ENCODE measurements around the gene TNFSF10. TPM values are rescaled to one million over a fixed set of nuclear protein-coding genes. Genes with fewer than 3 reads are reported as not detected.

TNFSF10 gene
- total and polyA plus RNA-seq, 2 of the 8 experiments (the other 6 are each of a cell fraction or from before 2014, with no cell fraction given) = 0.06 TPM; not detected in 1

DNA sequence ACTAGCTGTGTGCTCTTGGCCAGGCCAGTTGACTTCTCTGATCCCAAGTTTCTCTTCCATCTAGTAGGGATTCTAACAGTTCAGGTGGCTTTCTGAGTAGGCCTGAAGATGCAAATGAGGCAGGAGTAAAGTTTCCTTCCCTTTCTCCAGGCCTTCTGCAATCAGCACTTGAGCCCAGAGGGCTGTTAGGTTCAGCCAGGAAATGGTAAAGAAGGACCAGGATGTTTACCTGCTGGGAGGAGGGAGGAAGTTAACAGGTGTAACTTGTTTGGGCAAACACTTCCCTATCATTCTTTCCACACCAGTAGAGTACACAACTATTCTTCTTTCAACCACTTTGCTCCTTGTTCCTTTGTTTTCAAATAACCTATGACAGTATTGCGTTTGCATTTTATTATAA is 13.3 kb upstream of the TNFSF10 start:
- no peak overlapping the region for H3K4me2 ChIP-seq (ENCODE audit: insufficient read depth in 1 of 2, low read depth in 2 of 2, low read length in 2 of 2)
- no peak overlapping the region for H3K23ac ChIP-seq (ENCODE audit: insufficient read length)
- H3K4me3 ChIP-seq (ENCODE audit: extremely low read depth in 1 of 4, insufficient read depth in 2 of 4, low read depth in 3 of 4, low read length in 4 of 4) = no peak overlapping the region
- CTCF ChIA-PET (ENCODE audit: partially characterized antibody) = no interaction called here
- DNase-seq (ENCODE audit: low read depth in 1 of 2, low spot score in 2 of 2) (no peak), FAIRE-seq (no peak)
- no peaks in the 10 kb centered on the region for H4K20me1 ChIP-seq (replicated peaks in 1 of 2; ENCODE audit: control insufficient read depth in 1 of 2, insufficient read depth in 2 of 2, low read length in 2 of 2)
- no peaks in the 10 kb centered on the region for H3K79me2 ChIP-seq (ENCODE audit: control insufficient read depth in 1 of 2, insufficient read depth in 2 of 2, low read length in 2 of 2)
- H2BK20ac ChIP-seq (ENCODE audit: low read length) = no peak overlapping the region
- no peak overlapping the region for H4K5ac ChIP-seq (ENCODE audit: insufficient read length, low read depth, low read length)
- H3K14ac ChIP-seq (ENCODE audit: insufficient read length) = no peak overlapping the region
- POLR2A ChIA-PET (ENCODE audit: partially characterized antibody) = no interaction called here
- H3K56ac ChIP-seq (replicated peaks; ENCODE audit: insufficient read length, low read depth, low read length) = no peak overlapping the region
- H3K36me3 ChIP-seq (ENCODE audit: control insufficient read depth in 2 of 4, insufficient read depth in 4 of 4, low read length in 3 of 4) = no peaks in the 10 kb centered on the region
- no peak overlapping the region for H3K27ac ChIP-seq (ENCODE audit: low read depth, low read length)
- H2BK12ac ChIP-seq (ENCODE audit: low read depth, low read length) = no peak overlapping the region
- H3K18ac ChIP-seq (ENCODE audit: extremely low read depth, low read length) = no peak overlapping the region
- no peak overlapping the region for H3K9ac ChIP-seq (replicated peaks in 1 of 4; ENCODE audit: extremely low read depth in 1 of 4, low read depth in 3 of 4, low read length in 3 of 4)
- H4K91ac ChIP-seq (replicated peaks; ENCODE audit: insufficient read length, low read length) = no peak overlapping the region
- H3K4ac ChIP-seq (replicated peaks; ENCODE audit: insufficient read length, low read depth, low read length) = no peak overlapping the region
- H2BK5ac ChIP-seq (ENCODE audit: low read depth, low read length) = no peak overlapping the region
- WGBS, 2 experiments (ENCODE audit: extremely low coverage in 1 of 2, insufficient coverage in 1 of 2, insufficient read length in 1 of 2, insufficient replicate concordance in 2 of 2, low coverage in 1 of 2, low lambda C conversion rate in 2 of 2, missing lambda C conversion rate in 1 of 2) = 86% methylated on average over 1 of the region's 1 CpG; no CpG with 5 or more reads in 1 of the 2 experiments
- no peak overlapping the region for H2BK120ac ChIP-seq (replicated peaks; ENCODE audit: low read depth, low read length)
- H3K4me1 ChIP-seq (replicated peaks in 1 of 4; ENCODE audit: control insufficient read depth in 3 of 4, insufficient read depth in 4 of 4, low read length in 3 of 4) = no peaks in the 10 kb centered on the region
- no peak overlapping the region for H2BK15ac ChIP-seq (ENCODE audit: low read length)
- H4K8ac ChIP-seq (ENCODE audit: extremely low read depth, insufficient read depth, low read length) = no peak overlapping the region
- no peak overlapping the region for H2AFZ ChIP-seq (ENCODE audit: low read length)
- no peak overlapping the region for H2AK5ac ChIP-seq (ENCODE audit: low read depth, low read length)
- no peaks in the 10 kb centered on the region for H3K79me1 ChIP-seq (ENCODE audit: low read depth, low read length)
- H3K23me2 ChIP-seq (ENCODE audit: low read depth, low read length) = no peaks in the 10 kb centered on the region
- H3K9me3 ChIP-seq (ENCODE audit: insufficient read depth in 2 of 2, low read depth in 1 of 2, low read length in 1 of 2) = no peaks in the 10 kb centered on the region
- TF ChIP-seq, protein P1, sequence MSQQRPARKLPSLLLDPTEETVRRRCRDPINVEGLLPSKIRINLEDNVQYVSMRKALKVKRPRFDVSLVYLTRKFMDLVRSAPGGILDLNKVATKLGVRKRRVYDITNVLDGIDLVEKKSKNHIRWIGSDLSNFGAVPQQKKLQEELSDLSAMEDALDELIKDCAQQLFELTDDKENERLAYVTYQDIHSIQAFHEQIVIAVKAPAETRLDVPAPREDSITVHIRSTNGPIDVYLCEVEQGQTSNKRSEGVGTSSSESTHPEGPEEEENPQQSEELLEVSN (IDR thresholded peaks at IDR 0.05) = no peak
- no peak for TF ChIP-seq CTBP2 (IDR thresholded peaks at IDR 0.05; ENCODE audit: borderline replicate concordance, insufficient read depth, insufficient read length, low read length)
- no peak for TF ChIP-seq RAD21 (IDR thresholded peaks at IDR 0.05 in 1 of 2, conservative IDR thresholded peaks at IDR 0.05 in 1 of 2; ENCODE audit: low read depth in 2 of 2, low read length in 2 of 2)
- TF ChIP-seq, protein P2, sequence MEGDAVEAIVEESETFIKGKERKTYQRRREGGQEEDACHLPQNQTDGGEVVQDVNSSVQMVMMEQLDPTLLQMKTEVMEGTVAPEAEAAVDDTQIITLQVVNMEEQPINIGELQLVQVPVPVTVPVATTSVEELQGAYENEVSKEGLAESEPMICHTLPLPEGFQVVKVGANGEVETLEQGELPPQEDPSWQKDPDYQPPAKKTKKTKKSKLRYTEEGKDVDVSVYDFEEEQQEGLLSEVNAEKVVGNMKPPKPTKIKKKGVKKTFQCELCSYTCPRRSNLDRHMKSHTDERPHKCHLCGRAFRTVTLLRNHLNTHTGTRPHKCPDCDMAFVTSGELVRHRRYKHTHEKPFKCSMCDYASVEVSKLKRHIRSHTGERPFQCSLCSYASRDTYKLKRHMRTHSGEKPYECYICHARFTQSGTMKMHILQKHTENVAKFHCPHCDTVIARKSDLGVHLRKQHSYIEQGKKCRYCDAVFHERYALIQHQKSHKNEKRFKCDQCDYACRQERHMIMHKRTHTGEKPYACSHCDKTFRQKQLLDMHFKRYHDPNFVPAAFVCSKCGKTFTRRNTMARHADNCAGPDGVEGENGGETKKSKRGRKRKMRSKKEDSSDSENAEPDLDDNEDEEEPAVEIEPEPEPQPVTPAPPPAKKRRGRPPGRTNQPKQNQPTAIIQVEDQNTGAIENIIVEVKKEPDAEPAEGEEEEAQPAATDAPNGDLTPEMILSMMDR (IDR thresholded peaks at IDR 0.05; ENCODE audit: control extremely low read depth in 1 of 3, insufficient read depth in 1 of 3, low read depth in 1 of 3, low read length in 3 of 3) = no peak
- TF ChIP-seq HDAC2 (IDR thresholded peaks at IDR 0.05; ENCODE audit: borderline replicate concordance in 1 of 2, low read depth in 2 of 2, low read length in 2 of 2) = no peak
- no peaks in the 10 kb centered on the region for H3K27me3 ChIP-seq (replicated peaks in 1 of 4; ENCODE audit: control insufficient read depth in 3 of 4, extremely low read depth in 1 of 4, insufficient read depth in 3 of 4, low read length in 3 of 4)

Data from H1 (cell line).